HCEC 1CT (cell line): ENCODE results near the gene MYRIP.
"Not testable (repeated sequence)": the region's sequence is repeated elsewhere in the genome, so short reads cannot be mapped to it uniquely, and the experiment has no call there.

ENCODE experiments used
- DNase-seq: peaks from one replicate; pipeline ENCODE4 v3.0.0-alpha.2; 2017

The MYRIP gene

DNA sequence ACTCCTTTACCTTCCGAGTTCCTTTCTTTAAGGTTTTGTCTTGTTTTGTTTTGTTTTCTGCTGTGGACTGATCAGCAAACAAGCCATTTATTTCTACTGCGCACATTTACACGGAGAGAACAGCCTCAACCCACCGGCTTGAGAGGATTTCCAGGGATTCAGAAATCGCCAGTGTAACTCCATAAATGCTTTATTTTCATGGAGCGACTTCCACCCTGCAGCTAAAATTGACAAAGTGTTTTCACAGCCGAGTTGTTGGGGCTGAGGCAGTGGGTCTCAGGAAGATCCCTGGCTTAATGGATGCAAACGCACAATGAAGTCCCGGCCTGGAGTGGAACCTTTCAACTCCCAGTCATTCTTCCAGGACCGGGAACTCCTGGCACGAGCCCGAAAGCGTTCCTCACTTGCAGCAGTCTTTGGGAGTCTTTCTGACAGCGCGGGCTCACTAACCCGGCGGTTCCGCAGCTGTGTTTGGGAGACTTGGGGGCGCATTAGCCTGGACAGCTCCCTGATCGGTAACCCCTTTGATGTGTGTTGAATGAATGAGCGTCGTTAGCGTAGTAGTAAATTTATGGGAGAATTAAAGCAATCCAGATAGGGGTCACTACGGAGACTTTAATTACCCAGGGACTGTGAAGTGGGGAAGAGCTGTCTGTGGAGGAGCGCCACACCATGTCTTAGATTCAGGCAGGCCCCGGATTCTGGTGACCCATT is 785 bp upstream of the MYRIP start:
- no peak for DNase-seq

DNA sequence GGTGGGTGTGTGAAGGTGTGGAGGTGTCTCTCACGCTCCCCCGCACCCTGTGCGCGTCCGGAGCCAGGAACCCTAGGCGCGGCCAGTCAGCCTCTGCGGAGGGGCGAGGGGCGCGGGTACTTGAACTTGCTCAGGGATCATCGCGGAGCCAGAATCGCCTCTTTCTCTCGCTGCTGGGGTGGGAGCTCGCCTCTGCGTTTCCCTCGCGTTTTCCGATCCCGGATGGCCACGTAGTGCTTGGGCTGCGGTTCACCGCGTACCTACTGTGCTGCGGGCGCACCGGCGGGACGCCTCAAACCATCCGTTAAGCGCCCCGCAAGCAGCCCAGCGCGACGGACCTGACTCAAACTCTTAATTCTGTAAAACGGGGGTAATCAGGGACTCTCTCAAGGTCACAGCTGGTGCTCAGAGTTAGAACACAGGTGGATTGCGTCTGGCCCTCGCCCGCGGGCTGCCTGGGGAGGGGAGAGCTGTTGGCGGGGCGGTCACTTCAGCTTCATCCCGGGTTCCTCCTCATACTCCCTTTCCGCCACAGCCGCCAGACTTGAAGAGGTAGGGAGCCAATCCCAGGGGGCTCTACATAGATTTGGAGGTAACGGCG is 686 bp downstream of the MYRIP start:
- no peak for DNase-seq

DNA sequence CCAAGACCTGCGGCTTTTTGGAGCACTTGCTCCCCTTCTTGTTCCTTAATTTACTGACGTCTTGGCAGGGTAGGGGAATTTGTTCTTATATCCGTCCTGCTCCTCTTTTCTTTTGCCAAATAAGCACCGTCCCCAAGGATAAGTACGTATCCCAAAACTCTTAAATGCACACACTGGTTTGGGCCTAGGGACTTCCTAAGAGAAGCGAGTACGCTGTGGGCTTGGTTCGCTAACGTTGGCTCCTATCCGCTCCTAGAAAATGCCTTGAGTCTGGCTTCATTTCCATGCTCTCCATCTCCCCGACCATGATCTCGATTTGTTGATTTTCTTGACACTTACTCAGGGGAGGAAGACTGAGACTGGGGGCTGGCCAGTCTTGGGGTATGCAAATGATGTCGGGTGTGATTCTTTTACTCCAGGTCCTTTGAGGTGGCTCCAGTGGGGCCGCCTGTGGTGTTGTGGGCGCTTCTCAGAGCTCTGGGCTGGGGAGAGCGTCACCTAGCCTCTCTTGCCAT is 1.3 kb downstream of the MYRIP start:
- DNase-seq = no peak

DNA sequence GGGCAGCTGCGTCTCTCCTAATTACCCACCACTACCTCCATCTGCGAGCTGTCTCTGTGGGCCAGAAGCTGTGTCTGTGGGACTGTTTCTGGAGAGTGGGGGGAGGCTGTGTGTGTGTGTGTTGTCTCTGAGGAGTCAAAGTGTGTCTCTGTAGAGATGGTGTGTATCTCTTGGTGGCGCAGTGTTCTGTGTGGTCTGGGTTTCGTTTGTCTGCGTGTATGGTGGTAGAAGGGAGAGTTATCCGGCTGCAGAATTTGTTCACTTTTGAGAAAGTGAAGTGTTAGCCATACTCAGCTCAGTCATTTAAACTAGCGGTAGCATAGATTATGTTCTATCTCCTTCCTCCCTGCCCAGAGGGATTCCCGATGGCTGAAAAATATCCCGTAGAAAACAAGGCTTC is 2.2 kb downstream of the MYRIP start:
- DNase-seq = no peak

DNA sequence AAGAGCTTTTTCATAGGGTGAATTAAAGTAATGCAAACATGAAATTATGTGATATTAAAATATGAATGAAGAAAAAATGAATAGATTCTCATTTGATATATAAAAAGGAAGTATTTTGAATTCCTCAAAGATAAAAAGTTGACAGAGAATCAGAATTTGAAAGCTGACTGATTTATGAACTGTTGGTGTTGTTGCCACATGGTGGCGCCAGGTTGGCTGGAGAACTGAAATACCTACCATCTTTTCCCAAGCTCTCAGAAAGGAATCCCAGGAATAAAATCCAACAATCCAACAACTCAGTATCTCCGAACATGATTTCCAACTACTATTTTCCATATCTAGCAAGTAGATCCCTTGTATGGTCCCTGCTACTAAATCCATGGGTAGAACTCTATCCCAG is 3.1 kb downstream of the MYRIP start:
- DNase-seq = no peak

DNA sequence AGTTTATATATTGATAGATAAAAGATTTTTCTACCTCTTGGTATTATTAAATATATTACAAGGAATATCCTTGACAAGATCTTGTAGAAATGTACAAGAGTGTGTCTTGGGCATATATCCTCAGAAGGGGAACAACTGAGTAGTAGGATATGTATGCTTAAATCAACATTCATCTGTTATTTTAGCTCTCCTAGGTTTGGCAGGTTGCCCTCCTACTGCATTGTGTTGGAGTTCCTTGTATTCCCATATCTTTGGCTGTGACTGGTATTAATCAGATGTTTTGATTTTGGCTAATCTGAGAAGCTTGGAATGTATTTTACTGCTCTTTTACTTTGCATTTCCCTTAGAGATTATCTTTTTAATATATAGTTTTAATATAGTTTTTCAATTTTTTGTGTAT is 4.6 kb downstream of the MYRIP start:
- no peak for DNase-seq

DNA sequence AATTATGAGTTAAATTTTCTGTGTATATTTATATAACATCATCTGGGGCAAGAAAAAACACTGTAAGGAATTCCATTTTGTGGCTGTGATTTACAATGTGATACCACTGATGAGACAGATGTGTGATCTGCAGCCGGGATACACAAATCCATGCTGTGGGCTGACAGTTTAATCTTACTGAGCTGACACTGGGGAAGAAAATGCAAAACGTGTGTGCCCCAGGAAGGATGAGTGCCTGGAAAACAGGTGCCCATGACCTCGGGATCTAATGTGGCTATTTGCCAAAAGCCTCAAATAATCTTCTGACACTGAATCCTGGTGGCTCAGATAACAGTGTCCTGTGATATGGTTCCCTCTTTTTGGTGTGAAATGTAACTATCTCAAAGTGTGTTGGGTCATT is 10.5 kb downstream of the MYRIP start:
- DNase-seq = no peak

DNA sequence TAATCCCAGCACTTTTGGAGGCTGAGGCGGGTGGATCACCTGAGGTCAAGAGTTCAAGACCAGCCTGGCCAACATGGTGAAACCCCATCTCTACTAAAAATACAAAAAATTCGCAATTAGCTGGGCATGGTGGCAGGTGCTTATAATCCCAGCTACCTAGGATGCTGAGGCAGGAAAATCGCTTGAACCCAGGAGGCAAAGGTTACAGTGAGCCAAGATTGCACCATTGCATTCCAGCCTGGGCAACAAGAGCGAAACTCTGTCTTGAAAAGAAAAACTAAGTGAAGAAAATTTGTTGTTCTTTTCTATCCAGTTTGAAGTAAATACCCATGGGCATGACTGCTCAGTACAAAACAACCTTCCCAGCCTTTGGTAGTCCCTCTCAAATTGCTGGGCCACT is 24.4 kb downstream of the MYRIP start:
- not testable (repeated sequence) for DNase-seq

DNA sequence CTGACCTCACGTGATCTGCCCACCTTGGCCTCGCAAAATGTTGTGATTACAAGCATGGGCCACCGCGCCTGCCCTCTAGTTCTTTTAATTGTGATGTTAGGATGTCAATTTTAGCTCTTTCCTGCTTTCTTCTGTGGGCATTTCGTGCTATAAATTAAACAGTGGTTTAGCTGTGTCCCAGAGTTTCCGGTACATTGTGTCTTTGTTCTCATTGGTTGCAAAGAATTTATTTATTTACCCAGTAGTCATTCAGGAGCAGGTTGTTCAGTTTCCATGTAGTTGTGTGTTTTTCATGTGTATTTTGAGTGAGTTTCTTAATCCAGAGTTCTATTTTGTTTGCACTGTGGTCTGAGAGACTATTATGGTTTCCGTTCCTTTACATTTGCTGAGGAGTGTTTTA is 30.1 kb downstream of the MYRIP start:
- no peak for DNase-seq

DNA sequence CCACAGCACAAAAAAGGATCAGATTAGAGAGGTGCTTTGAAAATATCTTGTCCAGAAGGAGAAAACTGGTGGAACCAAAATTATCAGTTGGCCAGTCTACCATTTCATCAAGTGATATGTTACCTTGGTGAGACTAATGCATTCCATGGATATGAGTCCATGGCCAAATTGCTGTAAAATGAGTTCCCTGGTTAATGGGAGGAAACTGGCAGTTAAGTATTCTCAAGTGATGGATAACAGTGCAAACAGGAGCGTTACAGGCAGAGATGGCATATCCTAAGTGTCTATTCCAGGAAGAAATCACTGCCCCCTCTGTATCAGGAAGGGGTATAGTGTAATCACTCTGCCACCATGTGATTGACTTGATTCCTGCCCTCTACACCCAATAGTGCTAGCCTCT is 34.0 kb downstream of the MYRIP start:
- no peak for DNase-seq

DNA sequence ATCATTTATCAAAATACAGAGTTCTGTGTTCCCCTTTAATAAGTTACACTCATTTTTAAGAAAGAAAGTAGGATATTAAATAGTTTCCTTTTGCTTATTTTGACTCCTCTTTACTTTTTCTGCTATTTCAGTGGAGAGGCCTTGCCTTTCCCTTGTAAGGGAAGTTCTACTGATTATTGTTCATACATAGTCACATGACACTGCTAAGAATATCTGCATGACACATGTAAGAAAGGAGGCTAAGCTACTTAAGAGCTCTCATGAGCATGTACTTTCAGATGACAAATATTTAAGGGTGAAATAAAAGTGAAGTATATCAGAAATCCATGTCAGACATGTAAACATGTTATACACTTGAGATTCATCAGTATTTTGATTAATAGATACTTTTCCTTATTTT is 39.0 kb downstream of the MYRIP start:
- DNase-seq = no peak

DNA sequence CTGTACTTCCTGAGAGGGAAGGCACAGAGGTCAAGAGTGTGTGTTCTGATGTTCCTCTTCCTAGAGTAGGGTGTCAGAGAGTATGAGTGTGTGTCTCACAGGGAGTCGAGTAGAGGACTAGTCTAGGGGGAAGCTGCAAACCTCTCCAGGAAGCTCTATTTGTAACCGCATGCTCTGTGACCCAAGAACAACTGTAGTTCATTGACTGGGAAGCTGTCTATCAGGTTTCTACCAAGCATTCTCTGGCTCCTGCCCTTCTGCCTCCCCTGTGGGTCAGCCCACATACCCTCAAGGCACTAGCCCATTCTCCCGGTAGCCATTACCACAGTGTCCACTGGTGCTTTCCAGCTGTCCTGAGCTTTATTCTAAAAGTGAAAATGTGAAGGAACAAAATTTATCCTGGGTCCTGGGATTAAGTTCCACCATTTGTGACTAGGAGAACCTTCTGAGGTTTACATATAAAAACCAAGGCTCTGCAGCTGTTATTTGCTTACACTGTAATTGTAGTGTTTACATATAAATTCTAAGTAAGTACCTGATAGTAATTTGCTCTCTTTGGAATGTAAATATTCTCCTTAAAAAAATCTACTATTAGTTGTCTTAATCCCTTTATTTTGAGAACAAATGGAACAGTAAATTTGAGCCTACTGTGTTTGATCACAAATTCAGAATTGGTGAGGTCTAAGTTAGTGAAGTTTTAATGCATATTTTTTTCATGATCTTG is 40.7 kb downstream of the MYRIP start:
- no peak for DNase-seq

DNA sequence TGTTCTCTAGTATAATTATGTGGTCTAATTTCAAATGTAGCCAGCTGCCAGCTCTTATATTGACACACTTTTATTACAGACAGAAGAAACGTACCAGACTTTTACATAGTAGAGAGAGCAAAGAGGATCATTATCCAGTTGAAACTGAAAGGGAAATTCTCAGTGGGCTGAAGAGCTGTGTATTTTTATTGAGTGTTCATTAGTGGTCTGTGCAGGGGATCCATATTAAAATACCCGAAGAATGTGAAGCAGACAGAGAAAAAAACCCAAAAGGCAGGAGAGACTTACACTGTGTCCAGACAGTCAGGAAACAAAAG is 41.3 kb downstream of the MYRIP start:
- no peak for DNase-seq

DNA sequence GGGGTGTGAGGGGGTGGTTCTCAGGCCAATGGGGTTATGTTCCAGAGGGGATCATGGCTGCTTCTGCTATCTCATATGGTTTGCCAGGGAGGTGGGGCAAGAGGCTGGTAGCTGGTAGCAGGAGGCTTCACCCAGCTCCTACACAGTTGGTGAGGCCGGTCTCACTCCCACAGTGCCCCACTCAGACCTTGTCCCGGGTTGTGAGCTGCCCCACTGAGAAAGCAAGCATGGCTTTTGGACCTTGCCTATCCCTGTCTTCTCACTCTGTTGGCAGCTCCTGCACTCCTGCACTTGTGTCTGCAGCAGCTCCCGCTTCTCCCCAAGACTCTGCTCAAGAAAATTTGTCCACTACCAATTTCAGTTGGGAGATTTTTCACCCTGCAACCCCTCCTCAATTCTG is 46.1 kb downstream of the MYRIP start:
- DNase-seq = no peak

DNA sequence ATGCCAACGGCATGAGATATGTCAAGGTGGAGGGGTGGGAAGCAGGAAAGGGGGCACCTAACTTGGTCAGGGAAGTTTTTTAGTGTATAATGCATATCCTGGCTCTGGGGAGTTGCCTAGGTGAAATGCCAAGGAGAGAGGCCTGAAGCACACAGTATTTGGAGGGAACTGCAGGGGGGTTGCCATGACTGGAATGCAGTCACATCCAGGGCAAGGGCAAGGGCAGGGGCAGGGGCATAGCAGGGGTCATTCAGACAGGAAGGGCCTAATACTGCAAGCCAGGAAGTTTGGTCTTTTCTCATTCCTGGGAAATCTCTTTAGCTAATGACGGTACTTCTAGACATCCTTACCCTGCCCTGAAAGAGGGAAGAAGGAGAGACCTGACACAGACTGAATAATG is 60.5 kb downstream of the MYRIP start:
- no peak for DNase-seq

DNA sequence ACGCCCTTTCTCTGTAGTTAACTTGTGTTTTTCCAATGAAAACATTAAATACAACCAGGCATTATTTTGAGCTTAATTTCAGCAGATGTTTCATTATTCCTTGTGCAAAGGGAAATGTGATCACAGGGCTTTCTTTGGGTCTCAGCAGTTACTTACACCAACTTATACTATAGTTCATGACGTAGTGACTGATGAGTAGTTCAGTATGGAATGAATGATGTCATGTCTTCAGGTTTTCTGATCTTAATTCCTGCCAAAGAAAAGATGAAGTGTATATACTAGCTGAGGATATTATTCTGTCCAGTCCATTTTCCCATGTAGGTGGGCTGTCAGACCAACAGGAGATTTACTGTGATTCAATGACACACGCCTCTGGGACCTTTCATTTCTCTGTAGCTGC is 61.3 kb downstream of the MYRIP start:
- no peak for DNase-seq

DNA sequence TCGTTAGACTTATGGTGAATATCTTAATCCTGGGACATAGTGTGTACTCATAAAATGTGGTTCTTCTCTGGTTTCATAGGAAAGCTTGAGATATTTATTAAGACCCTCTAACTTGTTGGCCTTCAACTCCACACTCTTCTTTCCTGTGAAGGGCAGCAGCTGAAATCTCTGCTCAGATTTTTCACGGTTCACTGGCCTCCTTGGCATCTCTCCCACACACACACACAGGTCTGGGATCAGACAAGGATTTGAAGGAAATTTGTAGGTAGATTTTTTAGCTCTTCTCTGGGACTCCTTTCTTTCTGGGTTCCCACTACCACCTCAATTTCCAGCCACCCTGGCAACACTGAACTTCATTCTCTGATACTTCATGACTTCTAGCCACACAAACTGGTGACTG is 70.2 kb downstream of the MYRIP start:
- no peak for DNase-seq

DNA sequence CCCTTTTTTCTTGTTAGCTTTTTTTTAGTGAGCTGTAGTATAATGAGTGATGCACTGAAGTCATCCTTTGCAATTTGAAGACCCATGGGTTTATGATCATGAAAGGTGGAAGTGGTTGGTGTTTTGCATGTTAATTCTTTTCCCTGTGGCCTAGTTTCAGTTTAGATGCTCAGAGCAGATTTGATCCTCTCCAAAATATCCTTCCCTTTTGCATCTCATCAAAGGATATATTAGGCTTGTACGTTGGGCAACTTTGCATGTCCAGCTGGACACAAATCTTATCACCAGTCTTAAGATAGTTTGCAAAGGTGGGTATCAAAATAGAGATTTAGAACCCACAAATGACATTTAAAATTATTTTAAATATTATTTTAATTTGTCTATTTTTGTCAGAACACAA is 72.7 kb downstream of the MYRIP start:
- no peak for DNase-seq

DNA sequence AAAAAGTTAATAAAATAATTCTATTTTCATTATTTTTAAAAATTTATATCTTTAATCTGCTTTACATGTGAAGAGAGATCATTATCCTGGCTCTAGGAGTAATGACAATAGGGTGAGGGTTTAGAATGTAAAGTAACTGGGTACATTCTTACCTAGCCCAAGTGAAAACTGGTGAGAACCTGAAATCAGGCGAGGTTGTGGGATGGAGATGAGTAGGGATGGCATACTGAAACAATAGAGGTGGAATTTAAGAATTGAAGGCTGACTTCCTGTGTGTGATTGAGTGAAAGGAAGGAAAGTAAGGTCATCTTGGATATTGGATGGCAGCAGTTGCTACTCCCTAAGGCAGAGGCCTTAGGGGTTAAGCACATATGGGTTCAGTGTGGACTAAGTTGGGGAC is 82.7 kb downstream of the MYRIP start:
- DNase-seq = no peak

DNA sequence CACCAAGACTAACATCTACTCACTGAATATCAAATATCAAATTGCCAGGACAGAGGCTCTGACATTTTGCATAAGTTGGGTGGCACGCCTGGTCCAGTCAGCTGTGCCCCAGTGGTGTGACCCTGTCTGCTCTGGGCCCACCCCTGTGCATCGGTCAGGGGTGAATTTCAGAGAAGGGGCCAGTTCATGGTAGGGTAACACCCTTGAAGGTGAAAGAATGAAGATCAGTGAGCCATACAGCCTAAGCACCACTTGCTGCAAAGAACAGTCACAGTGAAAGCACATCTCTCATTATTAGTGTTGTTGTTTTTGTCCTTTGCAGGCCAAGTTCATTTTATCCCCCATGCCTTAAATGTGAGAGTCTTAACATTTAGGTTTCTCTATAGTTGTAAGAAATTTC is 86.8 kb downstream of the MYRIP start:
- DNase-seq = no peak

DNA sequence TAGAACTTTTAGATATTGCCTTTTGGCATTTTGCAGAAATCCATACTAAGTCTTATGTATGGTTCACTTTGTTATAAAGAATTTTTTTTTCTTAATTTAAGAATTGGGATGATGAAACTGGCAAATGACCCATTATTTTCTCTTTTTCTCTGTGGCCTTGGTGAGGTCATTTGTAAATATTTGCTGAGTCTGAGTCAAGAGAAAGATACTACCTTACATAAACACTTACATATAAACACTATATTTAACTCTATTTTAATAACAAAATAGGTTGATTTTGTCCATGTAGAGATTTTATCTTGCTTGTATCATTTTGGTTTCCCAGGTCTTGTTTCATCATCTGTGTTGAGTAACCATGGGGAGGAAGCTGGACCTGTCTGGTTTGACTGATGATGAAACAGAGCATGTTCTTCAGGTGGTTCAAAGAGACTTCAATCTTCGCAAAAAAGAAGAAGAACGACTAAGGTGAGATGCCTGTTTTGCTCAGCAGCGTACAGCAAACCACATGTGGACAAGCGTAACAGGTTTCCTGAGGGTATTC is 91.1 kb downstream of the MYRIP start:
- no peak for DNase-seq

DNA sequence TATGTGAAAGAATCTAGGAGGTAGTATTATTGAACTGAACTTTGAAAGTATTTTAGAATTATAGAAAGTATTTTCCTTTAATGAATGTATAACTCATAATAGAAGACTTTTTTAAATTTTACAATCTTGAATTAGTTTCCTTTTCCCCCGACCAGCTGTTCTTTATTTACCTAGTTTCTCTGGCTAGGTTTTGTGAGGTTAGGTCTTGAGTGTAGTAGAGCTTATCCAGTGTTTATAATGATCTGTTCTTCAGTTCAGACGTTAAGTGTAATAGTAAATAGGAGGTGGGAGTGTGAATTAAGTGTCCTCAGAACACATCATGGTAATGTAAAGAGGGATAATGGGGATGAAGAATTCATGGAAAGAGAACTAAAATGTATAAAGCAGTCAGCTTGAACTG is 93.8 kb downstream of the MYRIP start:
- no peak for DNase-seq

DNA sequence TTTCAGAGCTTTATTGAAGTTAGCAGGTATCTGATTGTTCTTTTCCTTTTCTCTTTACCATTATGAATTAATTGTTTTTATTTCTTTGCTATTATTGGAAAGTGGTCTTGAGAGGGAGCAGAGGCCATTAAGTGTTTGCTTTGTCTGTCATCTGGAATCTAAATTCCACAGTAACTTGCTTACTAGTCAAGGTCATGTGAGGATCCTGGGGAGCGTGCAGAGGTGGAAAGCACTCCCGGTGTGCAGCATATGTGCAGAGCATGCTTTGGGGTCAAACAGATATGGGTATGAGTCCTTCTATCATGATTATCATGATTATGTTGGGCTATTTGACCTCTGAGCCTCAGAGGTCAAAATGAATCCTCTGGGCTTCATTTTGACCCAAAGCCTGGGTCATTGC is 96.4 kb downstream of the MYRIP start:
- DNase-seq = no peak

DNA sequence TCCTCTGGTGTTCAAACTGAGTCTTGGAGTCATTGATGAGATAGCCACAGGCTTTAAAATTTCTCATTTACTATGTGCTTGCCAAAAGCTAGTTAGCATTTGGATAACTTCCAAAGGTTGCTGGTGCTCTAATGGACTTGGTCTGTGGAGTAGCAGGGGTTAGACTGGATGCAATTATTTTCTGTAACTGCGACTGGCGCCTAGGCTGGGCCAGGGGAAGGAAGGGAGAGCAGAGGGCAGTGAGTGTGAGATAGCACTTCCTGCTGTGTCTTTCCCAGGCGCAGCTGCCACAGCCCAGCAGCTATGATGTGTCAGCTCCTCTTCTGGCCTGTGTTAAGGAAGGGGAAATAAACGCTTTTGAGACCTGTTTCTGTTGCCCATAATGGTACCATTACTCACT is 98.6 kb downstream of the MYRIP start:
- DNase-seq = no peak
